Measurements from ENCODE around the gene TACR2.

- TF ChIP-seq POLR2A (IDR thresholded peaks at IDR 0.05) (no peak), CTCF (IDR thresholded peaks at IDR 0.05) (no peak)
Observed at GRCh38 chr10:69398466-69398865, 18.3 kb downstream of the TACR2 start.

Data from testis (tissue), 2 donors.